T-helper 1 cell treated with Interleukin-12 subunit alpha and Interleukin-12 subunit beta and Interleukin-4 antibody, amounts not matched to agents 30 ng/mL and 1 ng/mL, for 36 hours (primary cell): ENCODE measurements around the gene ALKBH3. TPM values are rescaled to one million over a fixed set of nuclear protein-coding genes. Genes with fewer than 3 reads are reported as not detected.

Experiments
- intact Hi-C: fragments of 100-400 bp; cut with micrococcal nuclease; formaldehyde crosslinking; loops from one replicate; pipeline ENCODE4 v1.15.1; 2024
- total RNA-seq: library from RNA; stranded (reverse); gene quantifications from 2 replicates; pipeline ENCODE4 v1.2.3, GENCODE V29; 2022

The ALKBH3 gene
- total RNA-seq, 1 donor from 2014 or later = 27.9 TPM

DNA sequence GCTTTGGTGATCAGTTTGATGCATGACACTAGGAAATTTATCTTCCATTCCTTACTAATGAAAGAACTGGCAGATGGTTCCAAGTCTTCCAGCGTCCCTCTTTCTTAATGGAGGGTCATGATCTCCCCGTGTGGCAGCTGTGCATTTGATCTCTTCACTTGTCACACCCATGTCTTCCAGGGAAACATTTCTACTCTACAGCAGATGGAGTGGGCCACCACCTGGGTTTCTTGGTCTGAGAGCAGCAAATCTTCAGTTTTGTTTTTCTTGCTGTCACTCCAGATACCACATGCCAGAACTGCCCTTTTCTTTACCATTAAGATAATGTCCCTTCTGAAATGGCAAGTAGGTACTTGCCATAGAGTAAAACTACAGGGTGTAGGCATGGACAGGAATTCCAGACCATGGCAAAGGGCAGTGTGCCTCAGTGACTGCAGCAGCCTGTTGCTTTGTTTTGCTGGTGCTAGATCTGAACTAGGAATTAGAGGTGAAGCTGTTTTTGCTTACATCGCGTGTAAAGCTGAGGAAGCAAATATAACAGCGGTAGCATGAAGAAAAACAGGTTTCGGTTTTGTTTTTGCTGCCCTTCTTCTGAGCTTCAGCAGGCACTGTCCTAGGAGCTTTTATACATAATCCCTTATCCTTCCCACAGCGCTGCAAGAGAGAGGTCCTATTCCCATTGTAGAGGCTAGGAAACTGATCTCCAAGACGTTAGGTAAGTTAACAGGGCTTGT is 41.1 kb downstream of the ALKBH3 start:
- intact Hi-C loops = no loop called here

DNA sequence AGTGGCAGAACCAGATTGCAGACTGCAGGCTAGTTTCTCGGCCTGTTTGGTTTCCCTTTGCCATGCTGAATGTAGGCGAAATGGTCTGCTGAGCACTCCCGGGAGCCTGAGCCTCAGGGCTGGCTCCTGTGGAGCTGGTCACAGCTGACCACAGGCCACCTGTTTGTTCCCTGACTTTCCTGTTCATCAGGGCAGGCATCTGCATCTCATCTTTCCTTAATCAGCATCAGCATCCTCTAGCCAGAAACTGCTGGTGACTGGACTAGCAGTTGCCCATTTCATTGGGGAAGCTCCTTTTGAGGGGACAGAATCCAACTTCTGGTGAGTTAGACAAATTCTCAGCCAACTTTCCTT is 41.6 kb downstream of the ALKBH3 start:
- intact Hi-C loops = no loop called here

DNA sequence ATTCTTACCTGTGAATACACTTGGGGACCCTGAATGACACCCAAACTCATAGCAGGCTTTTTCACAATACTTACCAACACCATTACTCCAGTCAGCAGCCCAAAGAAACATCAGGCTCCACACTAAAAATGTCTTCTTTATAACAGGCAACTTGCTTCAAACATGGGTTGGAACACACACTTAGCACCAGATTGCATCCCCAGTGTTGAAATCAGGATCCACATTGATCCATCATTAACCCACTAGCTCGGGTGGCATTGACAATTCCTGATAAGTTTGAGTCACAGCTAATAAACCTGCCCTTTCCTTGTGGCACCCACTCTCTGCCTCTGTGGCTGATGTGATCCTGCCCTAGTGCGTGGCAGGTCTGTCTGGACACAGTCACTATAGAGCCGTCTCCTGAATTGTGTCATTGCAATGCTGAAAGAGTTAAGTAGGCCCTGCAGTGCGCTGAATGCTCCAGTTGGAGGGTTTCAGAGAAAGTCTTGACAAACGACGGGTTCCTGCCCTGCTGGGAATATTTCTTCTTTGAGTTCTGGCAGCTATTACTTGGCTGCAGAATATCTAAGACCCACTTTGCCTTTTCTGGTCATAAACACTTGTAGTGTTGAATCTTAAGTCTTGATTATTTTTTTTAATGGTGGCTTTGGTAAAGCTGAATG is 42.2 kb downstream of the ALKBH3 start:
- intact Hi-C loops = no loop called here

DNA sequence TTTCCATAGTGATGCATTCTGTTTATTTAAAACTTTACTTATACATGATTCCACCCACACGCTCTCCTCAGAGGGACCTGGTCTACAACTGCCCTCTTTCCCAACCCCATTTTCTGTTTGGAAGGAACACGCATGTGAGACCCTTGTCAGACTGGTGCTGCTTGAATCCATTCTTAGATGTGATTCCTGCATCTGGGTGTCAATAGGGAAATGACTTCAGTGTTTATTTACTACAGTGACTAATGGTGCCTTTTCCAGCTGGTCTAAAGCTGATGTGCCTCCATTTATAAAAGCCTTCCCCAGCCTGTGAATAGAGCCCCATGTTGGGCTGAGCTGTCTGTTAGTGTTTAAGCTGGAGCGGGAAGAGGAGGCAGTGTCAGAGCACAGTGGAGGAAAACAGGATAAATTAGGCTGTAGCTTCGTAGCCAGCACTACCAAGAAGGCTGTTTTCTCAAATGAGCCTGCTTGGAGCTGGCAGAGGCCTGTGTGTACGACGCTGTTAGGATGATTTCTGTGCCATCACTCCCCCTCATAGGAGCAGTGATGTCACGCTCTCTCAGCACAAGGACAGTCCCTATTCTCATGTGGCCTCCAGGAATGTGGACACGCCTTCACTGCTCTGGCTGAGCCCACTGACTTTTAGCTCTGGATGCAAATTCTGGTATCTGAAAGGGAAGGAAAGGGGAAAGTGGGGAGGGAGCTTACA is 42.9 kb downstream of the ALKBH3 start:
- intact Hi-C loops = no loop called here

DNA sequence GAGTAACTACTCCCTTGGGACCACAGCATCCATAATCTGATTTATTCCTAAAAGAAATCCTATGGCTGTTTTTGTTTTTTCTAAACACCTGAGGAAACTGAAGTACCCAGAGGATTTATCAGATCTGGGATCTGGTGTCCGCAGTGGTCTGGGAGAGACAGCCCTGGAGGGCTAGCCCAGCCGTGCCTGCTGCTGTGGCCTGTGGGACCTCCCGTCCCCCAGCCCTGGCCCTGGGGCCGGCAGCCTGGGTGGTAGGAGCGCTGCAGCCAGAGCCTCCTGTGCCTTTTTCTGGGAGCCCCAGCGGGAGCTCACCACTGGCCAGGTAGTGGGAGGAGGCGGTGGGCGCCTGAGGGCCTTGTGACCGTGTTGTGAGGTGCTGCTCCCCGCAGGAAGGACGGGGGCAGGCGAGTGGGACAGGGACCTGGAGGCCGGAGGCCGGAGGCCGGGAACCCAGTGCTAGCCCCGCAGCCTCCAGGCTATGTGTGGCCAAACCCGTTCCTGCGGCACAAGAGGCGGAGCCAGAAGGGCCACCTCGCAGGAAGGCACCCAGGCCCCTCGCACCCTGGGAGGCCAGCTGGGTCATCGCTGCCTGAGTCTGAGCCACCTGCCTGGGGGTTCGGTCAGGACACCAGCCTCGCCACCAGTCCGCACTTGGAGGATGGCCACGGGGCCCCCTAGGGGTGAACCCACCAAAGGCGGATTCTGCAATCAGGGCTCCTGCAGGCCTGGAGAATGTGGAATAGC is 43.7 kb downstream of the ALKBH3 start:
- intact Hi-C loops = no loop called here

DNA sequence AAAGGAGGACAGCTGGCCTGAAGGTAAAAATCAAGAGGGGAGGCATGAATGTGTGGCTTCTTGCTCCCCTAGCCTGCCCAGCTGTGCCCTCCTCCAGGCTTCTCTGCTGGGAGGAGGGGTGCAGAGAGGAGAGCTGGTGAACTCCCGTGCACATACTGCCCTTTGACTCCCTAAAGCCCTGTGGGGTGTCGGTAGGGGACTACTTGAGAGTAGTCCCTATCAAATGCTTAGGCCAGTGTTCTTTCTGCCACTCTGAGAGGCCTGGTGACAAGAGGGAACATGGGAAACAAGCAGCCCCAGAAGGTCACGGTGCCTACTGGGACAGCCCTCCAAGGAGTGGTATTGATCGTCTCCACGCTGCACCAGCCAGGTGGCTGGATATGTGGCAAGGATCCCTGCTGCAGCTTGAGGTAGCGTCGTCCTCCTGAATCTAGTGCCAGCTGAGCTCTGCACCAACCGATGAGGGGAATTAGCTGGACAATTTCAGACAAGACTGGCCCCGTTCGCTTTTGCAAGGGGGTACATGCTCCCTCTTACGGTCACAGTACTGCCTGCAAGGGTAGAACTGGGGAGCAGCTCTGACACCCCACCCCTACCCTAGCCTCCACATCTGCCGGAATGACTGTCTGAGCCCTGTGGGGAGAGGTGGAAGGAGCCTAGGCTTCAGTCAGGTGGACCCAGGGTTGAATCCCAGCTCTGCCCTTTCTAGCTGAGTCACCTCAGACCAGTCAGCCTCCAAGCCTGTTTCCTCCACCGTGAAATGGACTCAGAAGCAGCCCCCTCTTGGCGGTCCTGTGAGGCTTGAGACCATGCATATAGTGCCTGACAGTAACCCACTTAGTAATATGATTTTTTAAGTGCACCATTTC is 44.7 kb downstream of the ALKBH3 start:
- intact Hi-C loops = no loop called here

DNA sequence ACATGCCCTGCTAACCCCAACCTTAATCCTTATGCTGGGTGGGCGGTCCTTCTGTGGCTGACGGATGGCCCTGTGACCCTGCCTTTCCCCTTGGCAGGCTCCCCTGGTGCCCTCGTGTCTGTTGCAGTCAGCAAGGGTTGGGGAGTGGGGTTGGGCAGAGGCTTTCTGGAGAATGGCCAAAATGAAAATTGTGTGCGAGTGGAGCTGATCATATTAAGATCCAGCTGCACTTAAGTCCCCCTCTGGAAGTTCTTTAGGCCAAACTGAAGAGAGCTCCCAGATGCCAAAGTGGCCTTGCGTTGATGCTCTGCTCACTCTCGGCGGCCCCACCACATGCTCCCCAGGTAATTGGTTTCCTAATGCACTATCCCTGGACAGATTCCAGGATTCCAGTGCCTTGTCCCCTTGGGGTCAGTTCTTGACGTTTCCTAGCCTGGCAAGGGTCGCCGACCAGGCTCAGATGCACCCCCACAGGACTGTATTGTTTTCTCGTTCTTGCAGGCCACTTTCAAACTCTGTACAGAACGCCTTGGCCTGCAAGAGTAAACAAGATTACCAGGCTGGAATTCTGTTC is 45.4 kb downstream of the ALKBH3 start:
- intact Hi-C loops = no loop called here

DNA sequence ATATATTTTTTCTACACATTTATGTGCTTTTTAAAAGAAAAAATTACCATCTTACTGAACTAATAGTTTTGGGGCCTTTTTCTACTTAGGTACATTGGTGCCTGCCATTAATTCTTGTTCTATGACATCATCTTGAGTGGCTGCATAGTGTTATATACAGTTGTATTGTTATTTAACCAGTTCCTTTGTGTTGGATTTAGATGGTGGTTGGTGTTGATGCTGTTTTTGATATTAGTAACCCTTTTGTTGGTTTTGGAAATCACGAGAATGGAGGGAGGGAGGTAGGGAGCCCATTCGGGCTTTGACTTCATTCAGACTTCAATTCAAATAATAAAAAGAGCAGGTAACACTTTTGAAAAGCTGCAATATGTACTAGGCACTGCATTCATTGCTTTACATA is 46.4 kb downstream of the ALKBH3 start:
- intact Hi-C loops = no loop called here

DNA sequence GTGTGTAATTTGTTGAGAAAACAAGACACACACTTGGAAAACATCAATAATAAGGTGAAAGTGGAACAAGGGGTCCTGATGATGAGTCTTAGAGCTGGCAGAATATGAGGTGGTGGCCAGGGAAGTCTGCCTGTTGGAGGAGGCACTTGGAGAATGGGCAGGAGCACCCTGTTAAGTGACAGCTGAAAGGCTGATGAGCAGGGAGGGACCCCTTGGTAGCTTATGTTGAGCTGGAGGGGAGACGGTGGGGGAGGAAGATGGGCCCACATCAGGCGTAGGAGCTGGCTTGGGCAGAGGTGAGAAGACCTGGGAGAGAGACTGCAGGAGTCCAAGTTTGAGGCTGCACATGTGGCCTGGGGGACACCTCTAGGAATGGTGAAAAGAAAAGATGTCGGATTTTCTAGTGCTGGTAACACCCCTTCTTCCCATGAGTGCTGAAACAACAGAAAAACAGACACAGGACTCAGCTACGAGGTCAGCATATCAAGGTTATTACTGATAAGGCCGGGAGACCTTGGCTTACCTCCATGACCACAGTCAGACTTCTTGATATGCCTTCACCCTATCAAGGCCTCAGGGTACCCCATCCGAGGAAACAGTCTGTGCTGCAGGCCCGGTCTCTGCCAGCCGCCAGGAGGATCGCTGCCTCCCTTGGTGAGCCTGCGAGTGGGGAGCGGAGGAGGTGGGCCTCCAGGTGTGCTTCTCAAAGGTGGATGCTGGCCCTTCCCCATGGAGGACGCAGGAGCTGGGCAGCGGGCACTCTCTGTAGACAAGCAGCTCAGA is 47.5 kb downstream of the ALKBH3 start:
- intact Hi-C loops = no loop called here

DNA sequence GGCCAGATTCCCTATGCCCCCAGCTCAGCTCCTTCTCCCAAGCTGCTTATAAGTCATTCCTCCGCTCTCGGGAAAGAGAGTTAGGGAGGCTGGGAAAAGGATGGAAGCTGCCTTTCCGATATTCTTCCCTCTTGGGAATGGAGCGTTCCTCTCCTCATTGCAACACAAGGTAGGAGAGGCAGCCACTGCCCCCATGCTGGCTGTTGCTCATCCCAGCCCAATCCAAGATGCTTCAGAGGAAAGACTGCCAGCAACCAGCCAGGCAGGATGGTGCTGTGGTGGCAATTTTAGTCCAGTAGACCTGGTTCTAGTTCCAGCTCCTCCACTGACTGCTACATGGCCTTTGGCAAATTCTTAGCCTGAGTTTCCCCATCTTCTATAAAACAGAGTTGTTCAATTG is 48.1 kb downstream of the ALKBH3 start:
- intact Hi-C loops = no loop called here

DNA sequence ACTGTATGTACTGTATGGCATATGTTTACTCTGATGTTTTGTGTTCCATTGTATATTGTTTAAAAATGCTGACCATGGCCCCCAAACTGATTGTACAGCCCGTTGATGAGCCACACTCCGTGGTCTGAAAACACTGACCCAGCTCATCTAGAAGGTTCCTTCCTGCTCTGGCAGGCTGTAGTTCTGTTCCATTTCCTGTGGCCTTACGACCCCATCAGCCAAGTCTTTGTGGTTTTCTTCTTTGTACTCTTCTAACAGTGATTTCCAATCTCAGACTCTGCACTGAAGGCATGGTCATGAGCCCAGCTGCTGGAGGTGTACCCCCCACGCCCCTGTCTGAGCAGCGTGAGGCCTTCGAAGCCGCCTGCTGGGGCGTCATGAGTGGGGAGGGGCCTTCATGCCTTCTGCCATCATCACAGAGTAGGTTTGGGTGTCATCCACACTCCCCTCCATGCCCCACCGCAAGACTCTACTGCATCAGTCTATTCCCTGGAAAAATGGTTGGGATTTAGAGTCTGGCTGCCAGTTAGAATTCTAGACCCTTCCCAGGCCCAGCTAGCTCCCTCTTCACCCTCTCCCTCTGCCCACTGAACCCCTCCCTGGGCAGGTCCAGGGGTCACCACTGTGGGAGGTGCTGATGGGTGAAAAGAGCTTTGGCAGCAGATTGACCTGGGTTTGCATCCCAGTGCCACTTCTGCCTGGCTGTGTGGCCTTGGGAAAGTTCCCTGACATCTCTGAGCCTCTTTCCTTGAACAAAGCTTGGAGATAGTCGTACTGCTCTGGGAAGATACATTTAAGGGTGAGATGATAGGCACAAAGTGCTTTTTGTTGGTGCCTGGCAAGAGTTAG is 50.5 kb downstream of the ALKBH3 start:
- intact Hi-C loops = no loop called here

DNA sequence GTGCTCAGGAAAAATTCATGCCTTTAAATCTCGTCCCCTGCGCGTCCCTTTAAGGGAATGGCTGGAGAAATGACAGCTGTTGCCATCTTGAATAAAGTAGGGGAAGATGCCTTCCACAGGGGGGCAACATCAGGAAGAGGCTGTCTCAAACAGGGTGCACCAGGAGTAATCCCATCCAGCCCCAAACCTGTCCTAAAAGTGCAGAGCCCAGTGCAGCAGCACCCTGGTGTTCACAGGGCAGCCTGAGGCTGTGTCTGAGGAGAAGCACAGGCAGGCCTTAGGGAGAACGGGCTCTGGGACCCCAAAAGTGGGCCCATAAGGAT is 51.0 kb downstream of the ALKBH3 start:
- intact Hi-C loops = no loop called here

DNA sequence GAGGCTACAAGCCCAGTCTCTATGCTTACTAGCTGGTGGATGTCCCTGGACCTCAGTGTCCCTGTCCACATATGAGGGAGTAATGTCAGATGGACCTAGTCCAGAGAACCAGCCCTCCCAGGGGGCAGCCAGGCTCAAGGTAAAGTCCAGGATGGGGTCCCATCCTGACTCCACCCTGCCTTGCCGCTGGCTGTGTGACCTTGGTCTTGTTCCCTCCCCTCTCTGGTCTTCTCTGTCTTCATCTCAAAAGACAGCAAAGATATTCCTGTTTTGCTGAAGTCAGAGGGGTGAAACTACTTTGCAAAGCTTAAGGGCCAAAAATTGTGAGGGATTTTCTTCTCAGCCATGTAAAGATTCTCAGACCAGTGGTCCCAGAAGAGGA is 52.6 kb downstream of the ALKBH3 start:
- intact Hi-C loops = no loop called here

DNA sequence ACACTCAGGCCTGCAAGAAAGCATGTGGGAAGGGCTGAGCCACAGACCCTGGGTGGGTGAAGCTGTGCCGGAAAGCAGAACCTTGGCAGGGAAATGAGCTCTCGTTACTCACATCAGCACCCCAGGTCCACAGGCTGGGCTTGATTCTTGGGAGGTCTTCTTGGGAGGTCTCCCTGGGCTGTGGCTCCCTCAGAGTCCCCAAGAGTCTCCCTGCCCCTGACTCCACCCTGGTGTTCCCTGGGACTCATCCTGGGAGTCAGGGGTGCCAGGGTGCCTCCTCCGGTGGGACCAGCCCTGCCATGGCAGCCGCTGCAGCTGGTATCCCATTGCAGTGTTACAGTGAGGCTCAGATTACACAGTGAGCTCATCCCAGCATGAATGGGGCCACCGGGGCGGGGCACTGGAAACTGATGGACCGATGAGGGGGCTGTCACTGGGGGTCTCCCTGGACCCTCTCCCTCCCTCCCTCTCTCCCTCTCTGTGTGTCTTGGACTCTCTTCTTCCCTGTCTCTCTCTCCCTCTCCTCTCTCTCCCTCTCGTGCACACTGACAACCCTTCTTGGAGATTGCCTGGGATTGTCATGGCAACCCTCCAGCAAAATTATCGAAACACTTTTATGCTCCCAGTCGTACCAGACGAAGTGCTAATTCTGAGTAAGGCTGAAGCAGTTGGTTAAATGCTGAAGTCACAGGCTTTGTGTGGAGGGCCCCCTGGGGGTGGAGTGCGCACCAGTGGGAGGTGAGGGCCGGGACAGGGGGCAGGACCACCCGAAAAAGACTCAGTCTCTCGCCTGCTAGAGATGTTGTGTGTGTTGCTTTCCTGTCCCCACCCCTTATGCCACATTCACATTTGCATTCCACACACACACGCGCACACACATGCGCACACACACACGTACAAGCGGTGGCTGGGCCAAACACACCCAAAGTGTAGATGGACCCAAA is 53.2 kb downstream of the ALKBH3 start:
- intact Hi-C loops = no loop called here

DNA sequence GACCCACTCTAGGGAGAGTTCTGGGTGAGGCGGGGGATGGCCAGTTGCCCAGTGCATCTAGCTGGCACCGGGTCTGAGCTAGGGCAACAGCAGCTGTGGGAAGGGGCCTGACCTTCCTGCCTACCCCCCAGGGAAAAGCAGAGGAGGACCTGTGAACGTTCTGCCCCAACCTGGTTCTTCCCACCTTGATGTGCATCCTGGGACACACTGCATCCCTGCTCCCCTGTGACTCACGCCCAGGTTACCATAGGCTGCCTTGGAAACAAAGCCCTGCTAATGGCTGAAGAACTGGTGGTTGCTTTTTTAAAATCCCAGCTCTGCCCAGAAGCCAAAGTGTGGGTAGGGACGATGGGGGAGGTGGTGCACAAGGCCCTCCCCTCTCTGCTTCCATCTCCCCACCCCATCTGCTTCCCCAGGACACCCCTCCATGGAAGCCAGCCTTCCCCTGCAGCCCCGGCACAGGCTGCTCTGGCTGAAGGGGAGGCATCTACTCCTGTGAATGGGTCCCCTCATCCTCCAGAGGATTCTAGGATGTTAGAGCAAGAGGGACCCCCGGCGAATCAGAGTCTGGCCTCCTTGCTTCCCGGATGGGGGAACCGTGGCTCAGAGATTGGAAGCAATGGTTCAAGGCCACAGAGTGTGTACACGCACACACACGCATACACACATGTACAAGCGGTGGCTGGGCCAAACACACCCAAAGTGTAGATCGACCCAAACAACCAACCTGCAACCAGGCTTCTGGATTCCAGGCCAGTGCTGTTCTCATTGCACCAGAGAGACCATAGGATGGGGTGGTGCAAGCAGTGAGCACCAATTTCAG is 54.2 kb downstream of the ALKBH3 start:
- intact Hi-C loops = no loop called here

DNA sequence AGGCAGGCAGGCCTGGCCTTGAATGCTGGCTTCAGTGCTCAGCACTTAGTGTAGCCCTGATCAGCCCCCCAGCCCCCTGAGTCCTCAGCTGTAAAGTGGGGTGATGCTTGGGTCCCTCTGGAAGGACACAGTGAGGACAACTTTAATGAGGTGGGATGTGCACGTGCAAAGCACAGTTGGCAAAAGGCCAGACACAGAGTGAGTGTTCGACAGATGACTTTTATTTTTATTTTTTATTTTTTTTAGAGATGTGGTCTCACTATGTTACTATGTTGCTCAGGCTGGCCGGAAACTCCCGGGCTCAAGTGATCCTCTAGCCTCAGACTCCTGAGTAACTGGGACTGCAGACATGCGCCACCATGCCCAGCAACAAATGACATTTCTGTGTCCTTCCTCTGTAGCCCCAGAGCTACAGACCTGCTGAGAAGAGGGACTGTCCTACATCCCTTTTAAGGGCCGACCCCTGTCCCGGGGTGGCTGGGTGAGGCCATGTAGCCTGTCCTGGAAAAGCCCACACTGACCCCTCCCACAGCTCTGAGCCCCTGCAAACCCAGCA is 54.9 kb downstream of the ALKBH3 start:
- intact Hi-C loops = no loop called here

DNA sequence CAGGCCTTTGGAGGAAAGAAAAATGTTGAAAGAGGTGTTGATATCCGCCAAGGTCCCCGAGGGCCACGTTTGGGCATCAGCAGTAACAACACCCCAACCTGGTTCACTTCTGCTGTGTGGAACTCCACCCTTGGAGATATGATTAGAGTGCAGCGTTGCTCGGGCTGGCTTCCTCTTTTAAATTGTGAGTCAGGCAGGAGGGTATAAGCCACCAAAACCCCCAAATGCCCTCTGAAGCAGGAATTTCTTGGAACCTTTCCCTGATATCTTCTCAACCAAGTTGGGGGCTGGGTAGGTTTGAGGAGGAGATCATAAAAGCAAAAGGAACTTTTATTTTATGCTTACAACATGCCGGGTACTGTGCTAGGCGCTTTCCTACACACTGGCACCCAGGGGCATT is 55.4 kb downstream of the ALKBH3 start:
- intact Hi-C loops = no loop called here
